HEK293 (cell line): ENCODE data around the gene STEAP3.

Experiments used
- CTCF ChIA-PET: fragments of 350-600 bp; formaldehyde crosslinking; extraction: SDS; loops from one replicate; lab custom pipeline; 2021; ENCODE audit warnings: antibody characterized with exemption; lab: Yijun Ruan, JAX
- POLR2A ChIA-PET: fragments of 300-600 bp; formaldehyde crosslinking; extraction: SDS; loops from one replicate; lab custom pipeline; 2020; ENCODE audit warnings: antibody characterized with exemption, inconsistent platforms; lab: Yijun Ruan, JAX
- H3K27ac ChIP-seq: fragments of 200-500 bp; sonication (Bioruptor generic); 2 replicates; pipeline ENCODE4 v1.5.1; 2014; ENCODE audit warnings: low read depth, low read length, control low read depth, inconsistent platforms; ENCODE audit errors: extremely low read depth
- H3K36me3 ChIP-seq, 2 experiments: fragments of 200-500 bp in 1 of 2; sonication (Bioruptor generic) in 1 of 2; 1 replicate in 1 of 2; 2 replicates in 1 of 2; pipeline ENCODE4 v1.5.1; 2014 to 2017; ENCODE audit warnings: inconsistent platforms in 2 of 2, low read length in 2 of 2; ENCODE audit not compliant: control insufficient read depth in 2 of 2, insufficient read depth in 1 of 2
- H3K4me1 ChIP-seq: fragments of 200-500 bp; sonication (Bioruptor generic); 2 replicates; pipeline ENCODE4 v1.5.1; 2014; ENCODE audit warnings: mild to moderate bottlenecking, low read length, inconsistent platforms; ENCODE audit not compliant: control insufficient read depth, insufficient read depth
- H3K4me3 ChIP-seq: 2 replicates; pipeline ENCODE4 v1.5.1; 2011; ENCODE audit warnings: low read depth, mild to moderate bottlenecking, control low read depth, low read length, moderate library complexity
- H3K9me3 ChIP-seq: fragments of 200-500 bp; sonication (Bioruptor generic); 2 replicates; pipeline ENCODE4 v1.5.1; 2014; ENCODE audit warnings: low read depth, low read length, inconsistent platforms; ENCODE audit not compliant: control insufficient read depth, insufficient read depth
- BCL11A ChIP-seq: fragments of 450-650 bp; formaldehyde crosslinking; IDR thresholded peaks from 2 replicates; pipeline ENCODE4 v1.5.1; 2016; ENCODE audit warnings: low read depth, missing biosample characterization, missing genetic modification characterization
- FEZF1 ChIP-seq: fragments of 450-650 bp; formaldehyde crosslinking; IDR thresholded peaks from 2 replicates; pipeline ENCODE4 v1.5.1; 2016; ENCODE audit warnings: missing biosample characterization, missing genetic modification characterization
- GLI2 ChIP-seq: fragments of 450-650 bp; formaldehyde crosslinking; IDR thresholded peaks from 2 replicates; pipeline ENCODE4; 2017; ENCODE audit warnings: missing biosample characterization, missing genetic modification characterization, low read depth, borderline replicate concordance
- HIC1 ChIP-seq: fragments of 450-650 bp; formaldehyde crosslinking; IDR thresholded peaks from 2 replicates; pipeline ENCODE4 v1.5.1; 2016; ENCODE audit warnings: missing biosample characterization, missing genetic modification characterization
- HOXC10 ChIP-seq: sonication (generic); formaldehyde crosslinking; IDR thresholded peaks from 2 replicates; pipeline ENCODE4 v1.8.1; 2023; ENCODE audit warnings: mild to moderate bottlenecking, missing genetic modification reagents
- PRDM1 ChIP-seq: fragments of 450-650 bp; formaldehyde crosslinking; IDR thresholded peaks from 2 replicates; pipeline ENCODE4; 2016; ENCODE audit warnings: missing biosample characterization, missing genetic modification characterization
- ZBTB49 ChIP-seq: fragments of 450-650 bp; formaldehyde crosslinking; IDR thresholded peaks from 2 replicates; pipeline ENCODE4 v1.5.1; 2016; ENCODE audit warnings: missing biosample characterization, missing genetic modification characterization, low read depth
- ZNF138 ChIP-seq: fragments of 450-650 bp; formaldehyde crosslinking; IDR thresholded peaks from 2 replicates; pipeline ENCODE4 v1.5.1; 2016; ENCODE audit warnings: missing biosample characterization, missing genetic modification characterization, borderline replicate concordance
- ZNF19 ChIP-seq: fragments of 450-650 bp; formaldehyde crosslinking; IDR thresholded peaks from 2 replicates; pipeline ENCODE4; 2016; ENCODE audit warnings: missing biosample characterization, missing genetic modification characterization, low read depth
- ZNF221 ChIP-seq: fragments of 450-650 bp; formaldehyde crosslinking; IDR thresholded peaks from 2 replicates; pipeline ENCODE4 v1.5.1; 2017; ENCODE audit warnings: missing biosample characterization, missing genetic modification characterization, borderline replicate concordance
- ZNF23 ChIP-seq: fragments of 450-650 bp; formaldehyde crosslinking; IDR thresholded peaks from 2 replicates; pipeline ENCODE4 v1.5.1; 2016; ENCODE audit warnings: missing biosample characterization, missing genetic modification characterization, borderline replicate concordance
- ZNF239 ChIP-seq: fragments of 450-650 bp; formaldehyde crosslinking; IDR thresholded peaks from 2 replicates; pipeline ENCODE4 v1.5.1; 2016; ENCODE audit warnings: missing biosample characterization, missing genetic modification characterization
- ZNF248 ChIP-seq: fragments of 450-650 bp; formaldehyde crosslinking; IDR thresholded peaks from 2 replicates; pipeline ENCODE4 v1.5.1; 2017; ENCODE audit warnings: missing biosample characterization, missing genetic modification characterization
- ZNF302 ChIP-seq: fragments of 450-650 bp; formaldehyde crosslinking; IDR thresholded peaks from 2 replicates; pipeline ENCODE4 v1.5.1; 2016; ENCODE audit warnings: missing biosample characterization, missing genetic modification characterization, low read depth
- ZNF324 ChIP-seq: fragments of 450-650 bp; formaldehyde crosslinking; IDR thresholded peaks from 2 replicates; pipeline ENCODE4 v1.5.1; 2016; ENCODE audit warnings: missing biosample characterization, missing genetic modification characterization
- ZNF510 ChIP-seq: fragments of 450-650 bp; formaldehyde crosslinking; IDR thresholded peaks from 2 replicates; pipeline ENCODE4 v1.5.1; 2018; ENCODE audit warnings: mild to moderate bottlenecking, missing genetic modification characterization, missing biosample characterization; ENCODE audit not compliant: insufficient replicate concordance
- ZNF548 ChIP-seq: fragments of 450-650 bp; formaldehyde crosslinking; IDR thresholded peaks from 2 replicates; pipeline ENCODE4 v1.5.1; 2016; ENCODE audit warnings: missing biosample characterization, missing genetic modification characterization
- ZNF560 ChIP-seq: fragments of 450-650 bp; formaldehyde crosslinking; IDR thresholded peaks from 2 replicates; pipeline ENCODE4 v1.5.1; 2017; ENCODE audit warnings: missing biosample characterization, missing genetic modification characterization, borderline replicate concordance
- ZNF658 ChIP-seq: fragments of 450-650 bp; formaldehyde crosslinking; IDR thresholded peaks from 2 replicates; pipeline ENCODE4; 2016; ENCODE audit warnings: missing biosample characterization, missing genetic modification characterization
- ZNF792 ChIP-seq: fragments of 450-650 bp; formaldehyde crosslinking; IDR thresholded peaks from 2 replicates; pipeline ENCODE4 v1.5.1; 2016; ENCODE audit warnings: missing biosample characterization, missing genetic modification characterization
- TF ChIP-seq, protein P1 (sequence below): fragments of 450-650 bp; formaldehyde crosslinking; IDR thresholded peaks from 2 replicates; pipeline ENCODE4 v1.5.1; 2016; ENCODE audit warnings: missing biosample characterization, missing genetic modification characterization

STEAP3 gene

GRCh38 chr2:119286661-119287060 lies 63.0 kb downstream of the STEAP3 start:
- TF ChIP-seq HIC1 (tag by site-specific recombination) = no peak
- no peak for TF ChIP-seq FEZF1 (tag by site-specific recombination)
- no peak for TF ChIP-seq ZNF138
- no peak for TF ChIP-seq PRDM1 (tag by site-specific recombination)
- TF ChIP-seq, protein P1, sequence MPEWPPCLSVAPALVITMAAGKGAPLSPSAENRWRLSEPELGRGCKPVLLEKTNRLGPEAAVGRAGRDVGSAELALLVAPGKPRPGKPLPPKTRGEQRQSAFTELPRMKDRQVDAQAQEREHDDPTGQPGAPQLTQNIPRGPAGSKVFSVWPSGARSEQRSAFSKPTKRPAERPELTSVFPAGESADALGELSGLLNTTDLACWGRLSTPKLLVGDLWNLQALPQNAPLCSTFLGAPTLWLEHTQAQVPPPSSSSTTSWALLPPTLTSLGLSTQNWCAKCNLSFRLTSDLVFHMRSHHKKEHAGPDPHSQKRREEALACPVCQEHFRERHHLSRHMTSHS (tag by site-specific recombination) = no peak
- no peak for TF ChIP-seq ZBTB49 (tag by site-specific recombination)
- TF ChIP-seq ZNF239 (tag by site-specific recombination) = no peak
- no peak for TF ChIP-seq GLI2 (tag by site-specific recombination)
- no peak for TF ChIP-seq ZNF792 (tag by site-specific recombination)
- TF ChIP-seq ZNF221 (tag by site-specific recombination) = no peak
- Histone ChIP-seq H3K27ac (no peak overlapping the region), H3K4me3 (no peak overlapping the region), H3K4me1 (no peaks in the 10 kb centered on the region), H3K9me3 (no peaks in the 10 kb centered on the region), H3K36me3 (no peaks in the 10 kb centered on the region)
- ChIA-PET POLR2A (no interaction called here), CTCF (interaction anchor here (0.6 kb wide), 1 partner anchor 19 kb away, joined by 3 read pairs; no protein-coding TSS in a partner anchor)

GRCh38 chr2:119288576-119288975 lies 64.9 kb downstream of the STEAP3 start:
- no peaks in the 10 kb centered on the region for H3K9me3 ChIP-seq
- H3K4me1 ChIP-seq = 0 out of 2 replicates have a peak, but pooled peaks cover 3% of the 10 kb centered on the region
- H3K27ac ChIP-seq = no peak overlapping the region
- TF ChIP-seq ZNF302 (tag by site-specific recombination) (no peak), ZNF548 (tag by site-specific recombination) (no peak)
- ChIA-PET POLR2A (no interaction called here), CTCF (interaction anchor here (0.7 to 1.2 kb wide), 3 partner anchors 20 to 277 kb away, joined by 3 to 6 read pairs (median 4); no protein-coding TSS in a partner anchor)
- H3K4me3 ChIP-seq = no peak overlapping the region
- no peaks in the 10 kb centered on the region for H3K36me3 ChIP-seq

GRCh38 chr2:119289093-119289492 lies 65.5 kb downstream of the STEAP3 start:
- POLR2A ChIA-PET = no interaction called here
- H3K9me3 ChIP-seq = no peaks in the 10 kb centered on the region
- TF ChIP-seq ZNF19 (tag by site-specific recombination) (no peak), ZNF248 (tag by site-specific recombination) (no peak), HOXC10 (CRISPR knock-in tag) (no peak), ZNF510 (tag by site-specific recombination) (no peak), ZNF658 (tag by site-specific recombination) (no peak), ZNF23 (no peak), ZNF324 (tag by site-specific recombination) (no peak), BCL11A (tag by site-specific recombination) (no peak), ZNF560 (tag by site-specific recombination) (no peak), FEZF1 (tag by site-specific recombination) (no peak)
- TF ChIP-seq, all 188 proteins: peak for 0
- Histone ChIP-seq H3K36me3 (no peaks in the 10 kb centered on the region), H3K27ac (no peak overlapping the region), H3K4me3 (no peak overlapping the region), H3K4me1 (0 out of 2 replicates have a peak, but pooled peaks cover 3% of the 10 kb centered on the region)
- CTCF ChIA-PET = interaction anchor here (0.7 to 1.2 kb wide), 3 partner anchors 55 to 277 kb away, joined by 4 to 6 read pairs (median 6); no protein-coding TSS in a partner anchor
